DMS 273 (cell line): ENCODE results near the gene AKAP13.
"Not testable (repeated sequence)": the region's sequence is repeated elsewhere in the genome, so short reads cannot be mapped to it uniquely, and the experiment has no call there.

Experiments
- DNase-seq: peaks from one replicate; lab custom pipeline; 2025; ENCODE audit not compliant: unreplicated experiment; lab: John Stamatoyannopoulos, UW

AKAP13 gene, protein sequence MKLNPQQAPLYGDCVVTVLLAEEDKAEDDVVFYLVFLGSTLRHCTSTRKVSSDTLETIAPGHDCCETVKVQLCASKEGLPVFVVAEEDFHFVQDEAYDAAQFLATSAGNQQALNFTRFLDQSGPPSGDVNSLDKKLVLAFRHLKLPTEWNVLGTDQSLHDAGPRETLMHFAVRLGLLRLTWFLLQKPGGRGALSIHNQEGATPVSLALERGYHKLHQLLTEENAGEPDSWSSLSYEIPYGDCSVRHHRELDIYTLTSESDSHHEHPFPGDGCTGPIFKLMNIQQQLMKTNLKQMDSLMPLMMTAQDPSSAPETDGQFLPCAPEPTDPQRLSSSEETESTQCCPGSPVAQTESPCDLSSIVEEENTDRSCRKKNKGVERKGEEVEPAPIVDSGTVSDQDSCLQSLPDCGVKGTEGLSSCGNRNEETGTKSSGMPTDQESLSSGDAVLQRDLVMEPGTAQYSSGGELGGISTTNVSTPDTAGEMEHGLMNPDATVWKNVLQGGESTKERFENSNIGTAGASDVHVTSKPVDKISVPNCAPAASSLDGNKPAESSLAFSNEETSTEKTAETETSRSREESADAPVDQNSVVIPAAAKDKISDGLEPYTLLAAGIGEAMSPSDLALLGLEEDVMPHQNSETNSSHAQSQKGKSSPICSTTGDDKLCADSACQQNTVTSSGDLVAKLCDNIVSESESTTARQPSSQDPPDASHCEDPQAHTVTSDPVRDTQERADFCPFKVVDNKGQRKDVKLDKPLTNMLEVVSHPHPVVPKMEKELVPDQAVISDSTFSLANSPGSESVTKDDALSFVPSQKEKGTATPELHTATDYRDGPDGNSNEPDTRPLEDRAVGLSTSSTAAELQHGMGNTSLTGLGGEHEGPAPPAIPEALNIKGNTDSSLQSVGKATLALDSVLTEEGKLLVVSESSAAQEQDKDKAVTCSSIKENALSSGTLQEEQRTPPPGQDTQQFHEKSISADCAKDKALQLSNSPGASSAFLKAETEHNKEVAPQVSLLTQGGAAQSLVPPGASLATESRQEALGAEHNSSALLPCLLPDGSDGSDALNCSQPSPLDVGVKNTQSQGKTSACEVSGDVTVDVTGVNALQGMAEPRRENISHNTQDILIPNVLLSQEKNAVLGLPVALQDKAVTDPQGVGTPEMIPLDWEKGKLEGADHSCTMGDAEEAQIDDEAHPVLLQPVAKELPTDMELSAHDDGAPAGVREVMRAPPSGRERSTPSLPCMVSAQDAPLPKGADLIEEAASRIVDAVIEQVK (N-terminal part only)

DNA sequence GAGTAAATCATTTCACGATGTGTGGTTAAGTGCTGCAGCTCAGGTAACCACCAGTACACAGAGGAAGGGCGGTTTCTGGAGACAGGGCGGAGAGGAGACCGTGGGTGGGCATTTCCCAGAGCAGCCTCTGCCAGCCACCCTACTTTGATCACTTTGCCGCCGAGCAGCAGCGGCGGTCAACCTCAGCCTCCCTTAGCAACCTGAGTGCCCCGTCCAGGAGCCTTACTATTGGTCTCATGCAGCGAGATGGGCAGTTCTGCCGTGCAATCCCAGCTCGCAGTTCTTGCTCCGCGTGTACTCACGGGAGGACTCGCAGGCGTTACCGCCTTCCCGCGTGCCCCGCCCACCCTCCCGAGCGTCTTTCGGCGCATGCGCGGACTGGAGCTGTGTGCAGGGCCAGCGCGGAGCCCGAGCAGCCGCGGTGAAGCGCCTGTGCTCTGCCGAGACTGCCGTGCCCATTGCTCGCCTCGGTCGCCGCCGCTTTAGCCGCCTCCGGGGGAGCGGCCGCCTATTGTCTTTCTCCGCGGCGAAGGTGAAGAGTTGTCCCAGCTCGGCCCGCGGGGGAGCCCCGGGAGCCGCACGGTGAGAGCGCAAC is at the start of gene AKAP13:
Gene AKAP13 (plus strand): TSS at position 387 of the 595 bp plus-strand sequence. CDS start 105,118 bp downstream, outside the sequence.
- peak; percentile 98 for DNase-seq

DNA sequence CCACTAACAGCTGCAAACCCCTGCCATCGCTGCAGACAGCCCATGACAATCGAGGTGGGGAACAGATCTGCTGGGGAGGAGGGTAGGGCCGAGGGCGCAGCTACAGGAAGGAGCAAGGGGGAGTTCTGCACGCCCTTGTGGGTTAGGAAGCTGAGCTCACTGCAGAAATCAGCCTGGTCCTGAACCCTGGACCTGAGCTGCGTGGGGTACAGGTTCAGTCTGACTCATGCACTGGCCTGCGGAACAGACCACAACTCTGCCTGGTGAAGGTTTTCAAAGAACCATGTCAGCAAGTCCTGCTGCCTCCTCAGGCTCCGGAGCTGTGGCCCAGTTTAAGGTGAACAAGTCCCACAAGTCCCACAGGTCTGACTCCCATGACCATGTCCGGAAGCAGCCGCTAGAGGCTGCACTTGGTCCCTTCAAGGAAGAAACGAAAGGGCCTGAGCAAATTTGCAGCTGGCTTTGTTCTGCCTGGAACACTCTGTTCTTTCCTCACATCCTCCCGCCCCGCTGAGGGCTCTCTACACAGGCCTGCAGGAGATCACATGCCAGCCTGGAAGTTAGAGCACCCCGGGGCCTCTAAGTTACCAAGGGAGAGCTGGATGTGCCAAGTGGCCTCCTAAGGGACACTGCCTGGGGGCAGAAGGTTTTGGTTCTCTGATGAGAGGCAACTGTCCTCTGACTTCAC is 49.4 kb upstream of the AKAP13 start:
- DNase-seq: peak; percentile 28

DNA sequence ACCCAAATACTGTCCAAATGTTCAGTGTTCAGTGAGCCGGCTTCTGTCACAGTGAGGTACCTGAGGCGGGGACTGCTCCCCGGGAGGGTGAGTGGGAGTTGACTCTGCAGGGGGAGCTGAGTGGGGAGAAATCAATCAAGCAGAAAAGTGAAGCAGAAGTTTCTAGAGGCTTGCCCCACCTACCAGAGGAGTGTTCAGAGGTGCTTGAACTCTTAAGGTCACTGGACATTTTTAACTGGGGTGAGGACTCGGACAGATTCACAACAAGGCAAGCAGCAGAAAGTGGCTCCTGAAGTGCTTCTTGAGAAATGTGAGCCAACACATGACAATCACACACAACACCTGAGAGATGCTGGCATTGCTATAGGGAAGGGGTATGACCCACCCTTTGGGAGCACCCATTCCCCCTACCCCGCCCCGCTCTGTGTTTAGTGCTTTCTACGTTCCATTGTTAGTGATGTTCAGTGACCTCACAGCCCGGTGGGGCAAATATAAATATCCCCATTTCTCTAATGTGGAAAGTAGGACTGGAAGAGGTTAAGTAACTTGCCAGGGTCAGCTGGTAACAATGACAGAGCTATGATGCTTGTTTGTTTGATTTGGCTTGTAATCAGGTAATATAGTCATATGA is 48.6 kb upstream of the AKAP13 start:
- DNase-seq: no peak

DNA sequence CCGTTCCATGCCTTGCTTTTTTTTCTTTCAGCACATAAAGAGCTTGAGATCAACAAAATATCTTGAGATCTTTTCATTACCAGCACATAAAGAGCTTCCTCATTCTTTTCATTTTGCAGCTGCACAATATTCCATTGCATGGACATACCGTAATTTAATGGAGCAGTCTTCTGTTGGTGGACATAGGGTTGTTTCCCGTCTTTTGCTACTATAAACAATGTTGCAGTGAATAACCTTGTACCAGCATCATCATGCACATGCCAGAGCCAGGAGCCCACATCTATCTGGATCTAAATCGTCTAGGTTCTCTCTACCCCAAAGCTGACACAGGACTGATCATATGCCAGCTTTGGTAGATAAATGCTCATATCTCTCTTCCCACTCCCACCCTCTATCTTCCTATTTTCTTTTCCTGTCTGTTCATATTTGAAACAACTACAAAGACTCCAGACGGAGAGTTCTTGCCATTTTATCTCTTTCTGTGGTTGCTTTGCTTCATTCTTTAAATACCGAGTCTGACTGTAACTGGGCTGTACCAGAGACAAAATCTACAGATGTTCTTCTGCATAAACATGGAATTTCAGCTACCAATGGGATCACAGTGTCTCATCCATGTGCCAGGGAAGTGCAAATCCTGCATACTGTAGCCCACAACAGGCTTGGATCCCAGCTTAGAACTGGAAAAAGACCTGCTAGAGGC is 47.1 kb upstream of the AKAP13 start:
- DNase-seq: no peak

DNA sequence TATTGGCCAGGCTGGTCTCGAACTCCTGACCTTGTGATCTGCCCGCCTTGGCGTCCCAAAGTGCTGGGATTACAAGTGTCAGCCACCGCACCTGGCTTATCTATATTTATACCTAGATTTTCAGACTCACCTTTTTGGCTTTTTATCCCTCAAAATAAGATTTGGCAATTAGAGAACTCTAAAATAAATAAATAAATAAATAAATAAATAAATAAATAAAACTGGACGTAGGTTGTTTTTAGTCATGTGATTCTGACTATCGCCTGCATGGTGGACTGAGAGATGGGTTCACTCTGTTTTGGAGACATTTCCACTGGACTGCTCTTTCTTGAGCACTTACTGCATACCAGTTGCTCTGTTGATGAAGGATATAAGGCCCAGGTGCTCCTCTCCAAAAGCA is 46.2 kb upstream of the AKAP13 start:
- no peak for DNase-seq

DNA sequence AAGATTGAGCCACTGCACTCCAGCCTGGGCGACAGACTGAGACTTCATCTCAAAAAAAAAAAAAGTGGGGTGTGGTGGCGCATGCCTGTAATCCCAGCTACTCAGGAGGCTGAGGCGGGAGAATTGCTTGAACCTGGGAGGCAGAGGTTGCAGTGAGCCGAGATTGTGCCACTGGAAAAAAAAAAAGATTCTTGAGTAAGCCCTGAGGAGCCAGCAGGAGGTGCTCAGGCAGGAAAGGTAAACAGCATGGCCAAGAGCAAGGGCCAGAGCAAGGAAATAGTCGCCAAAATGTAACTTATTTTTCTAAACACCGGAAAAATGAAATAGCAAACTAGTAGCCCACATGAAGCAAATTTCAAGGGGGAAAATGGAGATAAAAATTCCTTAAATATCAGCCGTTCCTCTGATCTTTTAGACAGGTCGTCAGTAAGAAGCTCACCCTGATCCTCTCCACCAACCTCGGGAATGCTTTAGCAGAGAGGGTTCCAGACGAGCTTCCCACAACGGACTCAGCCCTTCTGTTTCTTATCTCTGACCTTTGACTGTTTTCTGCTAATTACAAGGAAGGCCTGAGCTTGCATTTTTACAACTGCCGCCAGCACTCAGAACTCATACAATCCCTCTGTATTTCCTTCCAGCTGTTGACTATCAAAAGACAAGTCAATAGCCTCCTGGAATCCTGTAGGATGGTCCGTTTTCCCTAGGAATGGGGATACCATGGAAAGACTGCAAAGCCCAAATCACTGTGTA is 45.0 kb upstream of the AKAP13 start:
- DNase-seq: no peak

DNA sequence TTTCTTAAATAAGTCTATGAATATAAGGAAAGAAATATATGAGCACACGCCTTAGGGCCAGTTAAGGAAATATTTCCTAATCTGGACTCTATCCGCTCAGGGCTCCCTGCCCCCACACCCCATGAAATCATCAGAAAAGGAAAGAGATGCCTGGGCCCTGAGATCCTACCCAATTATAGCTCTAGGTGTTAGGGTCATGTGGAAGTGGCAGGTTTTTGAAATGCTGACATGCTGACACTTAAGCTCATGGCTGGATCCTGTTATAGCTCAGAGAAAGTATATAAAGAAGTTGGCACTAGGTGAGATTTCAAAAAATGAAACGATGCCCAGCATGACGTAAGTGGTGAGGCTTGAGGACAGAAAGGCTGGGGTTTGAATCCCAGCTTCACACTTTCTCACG is 43.5 kb upstream of the AKAP13 start:
- no peak for DNase-seq

DNA sequence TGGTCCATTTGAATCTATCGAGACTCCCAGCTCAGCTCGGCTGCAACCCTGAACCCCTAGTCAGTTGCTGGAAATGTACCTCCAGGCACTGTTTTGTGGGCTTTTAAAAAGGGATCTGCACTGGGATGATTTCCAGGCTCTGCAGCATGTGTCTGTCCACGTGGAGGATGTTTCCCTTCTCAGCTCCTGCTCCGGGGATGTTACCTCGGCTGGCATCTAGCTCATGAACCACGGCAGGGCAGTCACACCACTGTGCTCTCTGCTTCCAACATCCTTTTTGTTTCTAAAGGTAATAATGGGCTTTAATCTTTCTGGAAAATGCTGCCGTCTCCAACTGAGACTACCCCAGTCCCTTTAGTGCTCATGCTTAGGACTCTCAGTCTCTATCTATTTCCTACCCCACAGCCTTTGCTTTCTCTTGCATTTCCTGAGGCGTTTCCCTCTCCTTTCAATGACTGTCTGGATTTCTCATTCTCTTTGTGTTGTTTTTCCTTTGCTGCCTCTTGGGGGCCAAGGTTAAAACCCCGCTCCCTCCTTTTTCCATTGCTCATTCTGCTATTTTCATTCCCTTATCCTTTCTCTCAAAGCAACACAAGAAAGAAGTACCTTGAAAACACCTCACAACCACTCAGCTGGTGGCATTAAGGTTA is 42.9 kb upstream of the AKAP13 start:
- DNase-seq: no peak

DNA sequence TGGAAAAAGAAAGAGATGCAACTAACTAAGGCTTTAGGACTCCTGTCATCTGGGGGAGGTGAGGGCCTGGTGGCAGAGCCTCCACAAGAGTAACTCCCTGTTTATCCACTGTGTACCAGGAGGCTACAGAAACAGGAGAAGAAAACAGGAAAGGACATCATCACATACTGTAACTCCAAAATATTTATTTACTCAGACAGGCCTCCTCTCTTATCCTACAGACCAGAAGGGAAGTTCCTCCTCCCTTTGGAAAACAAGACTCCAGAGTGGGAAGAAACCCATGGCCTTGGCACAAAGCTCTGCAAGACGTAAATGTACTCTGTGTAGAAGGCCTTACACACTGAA is 40.1 kb upstream of the AKAP13 start:
- DNase-seq: no peak

DNA sequence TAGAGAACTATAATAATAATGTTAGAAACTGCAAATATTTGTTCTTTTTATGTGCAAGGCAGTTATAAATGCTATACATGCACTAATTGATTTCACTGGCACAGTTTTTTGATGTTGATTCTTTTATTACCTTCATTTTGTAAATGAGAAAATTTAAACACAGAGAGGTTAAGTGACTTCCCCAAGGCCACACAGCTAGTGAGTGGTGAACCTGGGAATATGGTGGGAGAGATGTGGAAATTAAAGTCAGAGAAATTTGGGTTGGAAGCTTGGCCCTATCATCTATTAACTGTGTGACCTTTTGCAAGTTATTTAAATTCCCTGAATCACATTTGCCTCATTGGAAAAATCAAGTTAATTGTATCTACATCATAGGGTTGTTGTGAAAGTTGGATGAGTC is 39.6 kb upstream of the AKAP13 start:
- no peak for DNase-seq

DNA sequence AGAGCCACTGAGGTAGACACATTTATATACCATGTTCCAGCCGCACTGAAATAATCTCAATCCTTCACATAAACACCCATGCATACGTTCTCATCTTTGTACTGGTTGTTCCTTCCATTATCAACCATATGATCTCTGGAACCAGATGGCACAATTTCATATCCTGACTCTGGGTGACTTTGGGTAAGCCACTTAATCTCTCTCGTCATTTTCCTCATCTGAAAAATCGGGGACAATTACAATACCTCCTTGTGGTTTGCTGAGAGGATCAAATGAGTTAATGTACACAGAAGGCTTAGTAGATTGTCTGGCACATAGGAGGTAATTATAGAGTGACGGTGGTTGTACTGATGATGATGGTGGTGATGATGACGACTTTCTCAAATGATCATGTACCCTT is 38.2 kb upstream of the AKAP13 start:
- DNase-seq: not testable (repeated sequence)

DNA sequence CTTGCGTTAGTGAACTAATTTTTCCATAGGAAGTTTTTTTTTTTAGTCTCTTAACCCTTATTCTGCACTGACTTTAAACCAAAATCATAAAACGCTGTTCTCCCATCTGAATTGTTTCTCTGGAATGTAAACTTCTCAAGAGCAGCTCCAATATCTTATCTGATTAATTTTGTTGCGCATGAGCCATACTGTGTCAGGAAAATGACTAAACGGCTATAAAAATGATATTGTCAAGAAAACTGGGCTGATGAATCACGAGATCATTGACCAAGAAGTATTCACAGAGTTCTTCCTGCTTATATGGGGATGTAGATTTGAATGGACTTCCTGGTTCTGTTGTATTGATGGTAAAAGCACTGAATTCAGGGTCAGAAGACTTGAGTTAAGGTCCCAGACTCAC is 37.0 kb upstream of the AKAP13 start:
- not testable (repeated sequence) for DNase-seq

DNA sequence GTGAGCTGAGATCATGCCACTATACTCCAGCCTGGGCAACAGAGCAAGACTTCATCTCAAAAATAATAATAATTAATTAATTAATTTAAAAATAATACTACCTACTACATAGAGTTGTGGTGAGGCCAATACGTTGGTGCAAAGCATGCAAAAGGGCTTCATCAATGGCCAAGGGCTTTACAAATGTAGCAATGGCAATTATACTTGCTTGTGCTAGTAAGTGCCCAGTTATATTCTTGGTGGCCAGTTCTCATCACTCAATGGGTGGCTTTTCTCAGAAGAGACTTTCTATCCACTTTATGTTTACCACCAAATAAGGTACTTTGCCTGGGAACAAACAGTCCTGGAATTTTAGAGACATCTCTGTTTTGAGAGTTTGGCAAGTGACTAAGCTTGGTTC is 36.2 kb upstream of the AKAP13 start:
- DNase-seq: not testable (repeated sequence)

DNA sequence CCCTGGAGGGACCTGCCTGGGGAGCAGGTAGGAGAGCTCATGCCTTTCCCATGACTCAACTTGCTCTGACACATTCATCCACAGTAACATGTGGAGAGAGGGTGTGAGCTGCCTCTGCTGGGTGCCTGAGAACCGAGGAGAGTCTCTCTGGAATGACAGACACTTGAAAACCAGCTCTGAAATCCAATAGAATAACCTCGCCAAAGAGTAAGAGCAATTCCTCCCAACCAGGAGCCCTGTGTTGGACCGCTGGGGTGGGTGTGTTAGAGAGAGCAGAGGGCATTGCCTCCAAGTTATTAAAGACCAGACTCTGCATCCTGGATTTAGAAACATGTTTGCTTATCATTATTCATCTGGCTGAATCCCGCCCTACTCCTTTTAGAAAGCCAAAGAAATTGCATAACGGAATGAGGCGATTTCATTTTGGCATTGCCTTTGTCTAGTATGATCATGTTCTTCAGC is 35.7 kb upstream of the AKAP13 start:
- DNase-seq: not testable (repeated sequence)

DNA sequence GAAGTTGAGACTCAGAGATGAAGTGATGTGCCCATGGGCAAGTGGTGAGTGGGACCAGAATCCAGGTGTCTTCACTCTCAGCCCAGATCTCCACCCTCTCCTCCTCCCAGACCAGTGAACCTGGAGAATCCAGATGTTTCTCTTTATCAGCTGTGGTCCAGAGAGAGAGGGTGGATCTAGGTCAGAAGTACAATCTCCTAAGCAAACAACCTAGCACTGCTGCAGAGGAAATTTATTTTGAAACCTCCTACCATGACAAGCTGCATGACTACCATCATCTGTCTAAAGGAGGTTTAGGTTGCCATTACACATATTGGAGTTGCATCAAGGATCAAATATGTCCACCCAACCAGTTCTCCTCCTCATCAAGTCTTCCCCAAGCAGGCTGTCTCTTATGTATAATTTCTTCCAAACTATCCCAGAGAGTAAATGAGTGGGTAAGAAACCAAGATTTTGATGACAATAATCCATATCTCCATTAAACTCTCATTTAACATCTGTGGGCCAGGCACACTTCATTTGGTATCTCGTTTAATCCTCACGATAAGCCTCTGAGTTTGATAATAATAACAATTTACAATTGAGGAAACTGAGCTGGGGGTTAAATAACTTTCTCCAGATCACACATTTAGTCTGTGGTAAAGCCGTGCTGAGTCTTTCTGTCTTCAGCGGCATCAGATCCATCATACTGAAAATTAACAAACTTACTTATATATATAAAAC is 35.0 kb upstream of the AKAP13 start:
- not testable (repeated sequence) for DNase-seq

DNA sequence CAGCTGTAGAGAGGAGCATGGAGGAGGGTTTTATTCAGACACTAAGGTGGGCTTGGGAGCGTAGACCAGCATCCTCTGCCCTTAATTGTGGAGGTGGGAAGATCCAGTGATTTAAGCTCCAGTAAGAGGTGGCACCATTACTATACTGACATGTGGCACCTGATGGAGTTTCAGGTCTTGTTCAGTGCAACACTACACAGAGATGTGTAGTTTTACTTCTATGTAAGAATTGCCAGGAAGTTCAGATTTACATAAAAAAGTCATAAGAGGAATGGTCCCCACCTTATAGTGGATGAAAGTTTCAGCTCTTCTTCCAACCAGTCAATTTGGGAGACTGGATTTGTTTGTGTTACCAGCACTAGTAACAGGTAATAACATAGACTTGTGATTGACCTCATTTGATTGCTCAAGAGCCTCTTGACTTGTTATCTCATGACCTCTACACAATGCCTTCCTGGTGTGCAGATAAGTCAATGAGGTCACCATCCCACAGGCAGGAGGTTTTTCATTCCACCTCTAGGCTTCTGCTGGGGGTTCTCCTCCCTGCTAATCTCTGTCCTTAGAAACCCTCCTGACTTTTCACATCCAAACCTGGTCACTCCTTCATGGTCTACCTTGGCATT is 33.8 kb upstream of the AKAP13 start:
- DNase-seq: not testable (repeated sequence)
